GM12878 (cell line): ENCODE measurements around the gene POP7. TPM values are rescaled to one million over a fixed set of nuclear protein-coding genes. Genes with fewer than 3 reads are reported as not detected.

Source experiments
- BMI1 ChIP-seq: fragments of 450-650 bp; IDR thresholded peaks from 2 replicates; pipeline ENCODE4 v1.6.1; 2016; ENCODE audit warnings: mild to moderate bottlenecking, moderate library complexity, borderline replicate concordance
- CBFB ChIP-seq: IDR thresholded peaks from 2 replicates; pipeline ENCODE4 v1.6.1; 2016; ENCODE audit warnings: antibody characterized with exemption, low read depth
- CEBPB ChIP-seq, 2 experiments: fragments of 150-350 bp in 1 of 2; IDR thresholded peaks; 2 replicates each; pipeline ENCODE4 v1.6.1; 2012 to 2014; ENCODE audit warnings: low read depth in 2 of 2, low read length in 2 of 2, borderline replicate concordance in 1 of 2, inconsistent platforms in 1 of 2
- FOXK2 ChIP-seq: fragments of 450-650 bp; IDR thresholded peaks from 2 replicates; pipeline ENCODE4 v1.6.1; 2017; ENCODE audit warnings: mild to moderate bottlenecking, moderate library complexity
- HCFC1 ChIP-seq: fragments of 150-350 bp; IDR thresholded peaks from 2 replicates; pipeline ENCODE4 v1.6.1; 2014; ENCODE audit warnings: low read length
- IKZF1 ChIP-seq: fragments of 450-650 bp; conservative IDR thresholded peaks from 2 replicates; pipeline ENCODE4 v1.6.1; 2017; ENCODE audit warnings: antibody characterized with exemption, mild to moderate bottlenecking
- MEF2A ChIP-seq: IDR thresholded peaks from 2 replicates; pipeline ENCODE4 v1.6.1; 2011; ENCODE audit warnings: low read depth, mild to moderate bottlenecking, low read length, moderate library complexity; ENCODE audit not compliant: insufficient read depth
- NRF1 ChIP-seq: conservative IDR thresholded peaks from 2 replicates; pipeline ENCODE4 v1.6.1; 2011; ENCODE audit warnings: mild to moderate bottlenecking, low read depth, low read length, improper control_type of control experiment
- POLR2AphosphoS5 ChIP-seq: IDR thresholded peaks from 2 replicates; pipeline ENCODE4 v1.6.1; 2011; ENCODE audit warnings: mild to moderate bottlenecking, low read length, inconsistent platforms
- SPI1 ChIP-seq: IDR thresholded peaks from 2 replicates; pipeline ENCODE4 v1.6.1; 2011; ENCODE audit warnings: low read depth, mild to moderate bottlenecking, low read length, moderate library complexity, borderline replicate concordance; ENCODE audit not compliant: insufficient read depth
- SREBF1 ChIP-seq: IDR thresholded peaks from 2 replicates; pipeline ENCODE4 v1.6.1; 2012; ENCODE audit warnings: mild to moderate bottlenecking, low read length
- SREBF2 ChIP-seq: IDR thresholded peaks from 2 replicates; pipeline ENCODE4 v1.6.1; 2012; ENCODE audit warnings: mild to moderate bottlenecking, low read length
- TAF1 ChIP-seq: IDR thresholded peaks from 2 replicates; pipeline ENCODE4 v1.6.1; 2011; ENCODE audit warnings: mild to moderate bottlenecking, low read depth, low read length, borderline replicate concordance
- TARDBP ChIP-seq: IDR thresholded peaks from 2 replicates; pipeline ENCODE4 v1.6.1; 2016; ENCODE audit warnings: borderline replicate concordance
- ZNF274 ChIP-seq: IDR thresholded peaks from one replicate; pipeline ENCODE4 v1.8.0; 2011; ENCODE audit not compliant: insufficient read length, insufficient read depth
- ZNF384 ChIP-seq: IDR thresholded peaks from 2 replicates; pipeline ENCODE4 v1.6.1; 2012; ENCODE audit warnings: low read depth, mild to moderate bottlenecking, low read length, improper control_type of control experiment, borderline replicate concordance
- polyA plus RNA-seq, 11 experiments: library from polyadenylated mRNA; depleted of rRNA in 4 of 11; unstranded in 6 of 11; stranded (reverse) in 5 of 11; fragments of >200 nt; fragmentation: Nextera tagmentation in 4 of 11; fragmentation: Illumina TruSeq in 1 of 11; extraction: Ambion mirVana in 4 of 11; extraction: Trizol in 1 of 11; gene quantifications; 1 replicate in 1 of 11; 2 replicates in 10 of 11; pipeline versions ENCODE4 v1.2.1 to v1.2.3, GENCODE V29; 2011 to 2016; ENCODE audit warnings: inconsistent platforms in 2 of 11, missing spikeins in 2 of 11, low read depth in 1 of 11
- total RNA-seq, 4 experiments: library from RNA; depleted of rRNA in 3 of 4; stranded (reverse); fragments of >200 nt in 3 of 4; fragmentation: Illumina TruSeq in 1 of 4; extraction: Trizol in 1 of 4; gene quantifications; 2 replicates each; pipeline versions ENCODE4 v1.2.1 to v1.2.3, GENCODE V29; 2013 to 2021
- TF ChIP-seq, protein P1 (sequence below): IDR thresholded peaks from 2 replicates; pipeline ENCODE4 v1.6.1; 2012; ENCODE audit warnings: improper control_type of control experiment, low read depth, low read length; ENCODE audit not compliant: insufficient replicate concordance
- TF ChIP-seq, protein P2 (sequence below): fragments of 450-650 bp; IDR thresholded peaks from 2 replicates; pipeline ENCODE4 v1.6.1; 2017; ENCODE audit warnings: mild to moderate bottlenecking, moderate library complexity
- TF ChIP-seq, protein P3 (sequence below): fragments of 450-650 bp; IDR thresholded peaks from 2 replicates; pipeline ENCODE4 v1.6.1; 2017; ENCODE audit warnings: mild to moderate bottlenecking

POP7 gene
- total and polyA plus RNA-seq, 10 of the 15 experiments (the other 5 are each of a cell fraction or from before 2014, with no cell fraction given) = 12.1 to 148 (median 51.7) TPM

DNA sequence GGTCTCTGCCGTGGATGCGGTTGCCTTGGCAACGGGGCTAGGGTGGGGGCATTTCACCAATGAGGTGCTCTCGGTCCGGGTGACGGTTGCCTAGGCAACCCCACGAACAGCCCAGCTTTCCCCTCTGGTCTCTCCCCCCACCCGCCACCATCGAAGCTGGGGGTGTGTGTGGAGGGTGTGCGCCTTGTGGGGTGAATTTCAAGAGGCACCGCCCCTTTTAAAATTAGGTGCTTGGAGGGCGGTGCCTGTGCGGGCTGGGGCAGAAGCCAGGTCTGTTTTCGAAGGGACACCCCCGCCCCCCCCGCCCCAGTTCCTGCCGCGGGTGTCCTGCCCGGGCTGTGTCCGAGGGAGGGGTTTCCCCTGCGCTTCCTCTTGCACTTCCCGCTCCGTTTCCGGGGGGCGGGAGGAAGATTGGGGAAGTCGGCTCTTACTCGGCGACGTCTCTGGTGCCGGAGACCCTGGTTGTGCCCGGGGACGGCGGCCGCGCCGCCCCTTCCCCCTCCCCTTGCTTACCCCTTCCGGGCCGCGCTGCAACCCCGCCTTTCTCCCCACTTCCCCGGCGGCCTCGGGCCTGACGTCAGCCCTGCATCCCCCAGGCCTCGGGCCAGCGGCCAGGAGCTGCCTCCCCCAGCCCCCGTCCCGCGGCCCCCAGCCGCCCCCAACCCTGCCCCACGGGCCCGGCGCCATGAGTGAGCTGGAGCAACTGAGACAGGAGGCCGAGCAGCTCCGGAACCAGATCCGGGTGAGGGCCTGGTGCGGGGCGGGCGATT lies 30.2 kb upstream of the POP7 start (continued):
- TF ChIP-seq, protein P1, sequence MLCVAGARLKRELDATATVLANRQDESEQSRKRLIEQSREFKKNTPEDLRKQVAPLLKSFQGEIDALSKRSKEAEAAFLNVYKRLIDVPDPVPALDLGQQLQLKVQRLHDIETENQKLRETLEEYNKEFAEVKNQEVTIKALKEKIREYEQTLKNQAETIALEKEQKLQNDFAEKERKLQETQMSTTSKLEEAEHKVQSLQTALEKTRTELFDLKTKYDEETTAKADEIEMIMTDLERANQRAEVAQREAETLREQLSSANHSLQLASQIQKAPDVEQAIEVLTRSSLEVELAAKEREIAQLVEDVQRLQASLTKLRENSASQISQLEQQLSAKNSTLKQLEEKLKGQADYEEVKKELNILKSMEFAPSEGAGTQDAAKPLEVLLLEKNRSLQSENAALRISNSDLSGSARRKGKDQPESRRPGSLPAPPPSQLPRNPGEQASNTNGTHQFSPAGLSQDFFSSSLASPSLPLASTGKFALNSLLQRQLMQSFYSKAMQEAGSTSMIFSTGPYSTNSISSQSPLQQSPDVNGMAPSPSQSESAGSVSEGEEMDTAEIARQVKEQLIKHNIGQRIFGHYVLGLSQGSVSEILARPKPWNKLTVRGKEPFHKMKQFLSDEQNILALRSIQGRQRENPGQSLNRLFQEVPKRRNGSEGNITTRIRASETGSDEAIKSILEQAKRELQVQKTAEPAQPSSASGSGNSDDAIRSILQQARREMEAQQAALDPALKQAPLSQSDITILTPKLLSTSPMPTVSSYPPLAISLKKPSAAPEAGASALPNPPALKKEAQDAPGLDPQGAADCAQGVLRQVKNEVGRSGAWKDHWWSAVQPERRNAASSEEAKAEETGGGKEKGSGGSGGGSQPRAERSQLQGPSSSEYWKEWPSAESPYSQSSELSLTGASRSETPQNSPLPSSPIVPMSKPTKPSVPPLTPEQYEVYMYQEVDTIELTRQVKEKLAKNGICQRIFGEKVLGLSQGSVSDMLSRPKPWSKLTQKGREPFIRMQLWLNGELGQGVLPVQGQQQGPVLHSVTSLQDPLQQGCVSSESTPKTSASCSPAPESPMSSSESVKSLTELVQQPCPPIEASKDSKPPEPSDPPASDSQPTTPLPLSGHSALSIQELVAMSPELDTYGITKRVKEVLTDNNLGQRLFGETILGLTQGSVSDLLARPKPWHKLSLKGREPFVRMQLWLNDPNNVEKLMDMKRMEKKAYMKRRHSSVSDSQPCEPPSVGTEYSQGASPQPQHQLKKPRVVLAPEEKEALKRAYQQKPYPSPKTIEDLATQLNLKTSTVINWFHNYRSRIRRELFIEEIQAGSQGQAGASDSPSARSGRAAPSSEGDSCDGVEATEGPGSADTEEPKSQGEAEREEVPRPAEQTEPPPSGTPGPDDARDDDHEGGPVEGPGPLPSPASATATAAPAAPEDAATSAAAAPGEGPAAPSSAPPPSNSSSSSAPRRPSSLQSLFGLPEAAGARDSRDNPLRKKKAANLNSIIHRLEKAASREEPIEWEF = no peak
- TF ChIP-seq TAF1 = no peak
- TF ChIP-seq, protein P2, sequence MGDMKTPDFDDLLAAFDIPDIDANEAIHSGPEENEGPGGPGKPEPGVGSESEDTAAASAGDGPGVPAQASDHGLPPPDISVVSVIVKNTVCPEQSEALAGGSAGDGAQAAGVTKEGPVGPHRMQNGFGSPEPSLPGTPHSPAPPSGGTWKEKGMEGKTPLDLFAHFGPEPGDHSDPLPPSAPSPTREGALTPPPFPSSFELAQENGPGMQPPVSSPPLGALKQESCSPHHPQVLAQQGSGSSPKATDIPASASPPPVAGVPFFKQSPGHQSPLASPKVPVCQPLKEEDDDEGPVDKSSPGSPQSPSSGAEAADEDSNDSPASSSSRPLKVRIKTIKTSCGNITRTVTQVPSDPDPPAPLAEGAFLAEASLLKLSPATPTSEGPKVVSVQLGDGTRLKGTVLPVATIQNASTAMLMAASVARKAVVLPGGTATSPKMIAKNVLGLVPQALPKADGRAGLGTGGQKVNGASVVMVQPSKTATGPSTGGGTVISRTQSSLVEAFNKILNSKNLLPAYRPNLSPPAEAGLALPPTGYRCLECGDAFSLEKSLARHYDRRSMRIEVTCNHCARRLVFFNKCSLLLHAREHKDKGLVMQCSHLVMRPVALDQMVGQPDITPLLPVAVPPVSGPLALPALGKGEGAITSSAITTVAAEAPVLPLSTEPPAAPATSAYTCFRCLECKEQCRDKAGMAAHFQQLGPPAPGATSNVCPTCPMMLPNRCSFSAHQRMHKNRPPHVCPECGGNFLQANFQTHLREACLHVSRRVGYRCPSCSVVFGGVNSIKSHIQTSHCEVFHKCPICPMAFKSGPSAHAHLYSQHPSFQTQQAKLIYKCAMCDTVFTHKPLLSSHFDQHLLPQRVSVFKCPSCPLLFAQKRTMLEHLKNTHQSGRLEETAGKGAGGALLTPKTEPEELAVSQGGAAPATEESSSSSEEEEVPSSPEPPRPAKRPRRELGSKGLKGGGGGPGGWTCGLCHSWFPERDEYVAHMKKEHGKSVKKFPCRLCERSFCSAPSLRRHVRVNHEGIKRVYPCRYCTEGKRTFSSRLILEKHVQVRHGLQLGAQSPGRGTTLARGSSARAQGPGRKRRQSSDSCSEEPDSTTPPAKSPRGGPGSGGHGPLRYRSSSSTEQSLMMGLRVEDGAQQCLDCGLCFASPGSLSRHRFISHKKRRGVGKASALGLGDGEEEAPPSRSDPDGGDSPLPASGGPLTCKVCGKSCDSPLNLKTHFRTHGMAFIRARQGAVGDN = no peak
- no peak for TF ChIP-seq HCFC1
- TF ChIP-seq TARDBP = no peak
- no peak for TF ChIP-seq ZNF384
- TF ChIP-seq IKZF1 = peak; percentile 89
- TF ChIP-seq ZNF274 = no peak
- TF ChIP-seq POLR2AphosphoS5 = no peak
- no peak for TF ChIP-seq SREBF2
- TF ChIP-seq BMI1 = peak; percentile 93
- no peak for TF ChIP-seq CEBPB (IDR thresholded peaks at IDR 0.05; ENCODE audit: borderline replicate concordance in 1 of 2, low read depth in 2 of 2, low read length in 2 of 2)
- TF ChIP-seq, protein P3, sequence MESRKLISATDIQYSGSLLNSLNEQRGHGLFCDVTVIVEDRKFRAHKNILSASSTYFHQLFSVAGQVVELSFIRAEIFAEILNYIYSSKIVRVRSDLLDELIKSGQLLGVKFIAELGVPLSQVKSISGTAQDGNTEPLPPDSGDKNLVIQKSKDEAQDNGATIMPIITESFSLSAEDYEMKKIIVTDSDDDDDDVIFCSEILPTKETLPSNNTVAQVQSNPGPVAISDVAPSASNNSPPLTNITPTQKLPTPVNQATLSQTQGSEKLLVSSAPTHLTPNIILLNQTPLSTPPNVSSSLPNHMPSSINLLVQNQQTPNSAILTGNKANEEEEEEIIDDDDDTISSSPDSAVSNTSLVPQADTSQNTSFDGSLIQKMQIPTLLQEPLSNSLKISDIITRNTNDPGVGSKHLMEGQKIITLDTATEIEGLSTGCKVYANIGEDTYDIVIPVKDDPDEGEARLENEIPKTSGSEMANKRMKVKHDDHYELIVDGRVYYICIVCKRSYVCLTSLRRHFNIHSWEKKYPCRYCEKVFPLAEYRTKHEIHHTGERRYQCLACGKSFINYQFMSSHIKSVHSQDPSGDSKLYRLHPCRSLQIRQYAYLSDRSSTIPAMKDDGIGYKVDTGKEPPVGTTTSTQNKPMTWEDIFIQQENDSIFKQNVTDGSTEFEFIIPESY = no peak
- TF ChIP-seq SREBF1 = no peak
- no peak for TF ChIP-seq MEF2A
- TF ChIP-seq CBFB = 0 out of 2 replicates have a peak, but pooled peaks have one; percentile 34
- TF ChIP-seq FOXK2 = no peak
- TF ChIP-seq SPI1 = peak; percentile 64; the same call in 1 of the 2 replicates
- no peak for TF ChIP-seq NRF1
